IPS-18a (cell line): Measurements from ENCODE around the gene TBX15.

ENCODE experiments used
- H3K27ac ChIP-seq: one replicate; pipeline ENCODE4 v1.5.1; 2013; ENCODE audit warnings: low read length
- H3K27me3 ChIP-seq: one replicate; pipeline ENCODE4 v1.6.1; 2013; ENCODE audit warnings: mild to moderate bottlenecking, low read length; ENCODE audit not compliant: control insufficient read depth, insufficient read depth
- H3K36me3 ChIP-seq: one replicate; pipeline ENCODE4 v1.6.1; 2013; ENCODE audit warnings: low read depth, low read length; ENCODE audit not compliant: control insufficient read depth
- H3K4me1 ChIP-seq: one replicate; pipeline ENCODE4 v1.6.1; 2013; ENCODE audit warnings: low read depth, low read length; ENCODE audit not compliant: control insufficient read depth
- H3K4me3 ChIP-seq: one replicate; pipeline ENCODE4 v1.5.1; 2013; ENCODE audit warnings: low read length
- H3K9ac ChIP-seq: one replicate; pipeline ENCODE4 v1.6.1; 2013; ENCODE audit warnings: mild to moderate bottlenecking, low read length, moderate library complexity
- H3K9me3 ChIP-seq: one replicate; pipeline ENCODE4 v1.6.1; 2013; ENCODE audit warnings: low read depth, low read length; ENCODE audit not compliant: control insufficient read depth

TBX15 gene

GRCh38 chr1:118896416-118896815 is 91.7 kb downstream of the TBX15 start:
- Histone ChIP-seq H3K36me3 (no peaks in the 10 kb centered on the region), H3K9ac (no peak overlapping the region), H3K9me3 (no peaks in the 10 kb centered on the region), H3K27ac (no peak overlapping the region), H3K27me3 (no peaks in the 10 kb centered on the region), H3K4me3 (no peak overlapping the region), H3K4me1 (no peaks in the 10 kb centered on the region)

GRCh38 chr1:118894836-118895235 is 93.3 kb downstream of the TBX15 start:
- no peaks in the 10 kb centered on the region for H3K9me3 ChIP-seq
- no peaks in the 10 kb centered on the region for H3K4me1 ChIP-seq
- no peaks in the 10 kb centered on the region for H3K27me3 ChIP-seq
- H3K4me3 ChIP-seq = no peak overlapping the region
- no peaks in the 10 kb centered on the region for H3K36me3 ChIP-seq
- H3K27ac ChIP-seq = no peak overlapping the region
- no peak overlapping the region for H3K9ac ChIP-seq

GRCh38 chr1:118890851-118891384 is 97.2 kb downstream of the TBX15 start:
- H3K4me1 ChIP-seq = no peaks in the 10 kb centered on the region
- no peak overlapping the region for H3K4me3 ChIP-seq
- no peaks in the 10 kb centered on the region for H3K36me3 ChIP-seq
- H3K9me3 ChIP-seq = no peaks in the 10 kb centered on the region
- H3K27ac ChIP-seq = no peak overlapping the region
- H3K27me3 ChIP-seq = no peaks in the 10 kb centered on the region
- H3K9ac ChIP-seq = no peak overlapping the region

GRCh38 chr1:118884946-118885345 is 103.2 kb downstream of the TBX15 start:
- Histone ChIP-seq H3K9me3 (no peaks in the 10 kb centered on the region), H3K4me1 (no peaks in the 10 kb centered on the region), H3K27me3 (no peaks in the 10 kb centered on the region), H3K27ac (no peak overlapping the region), H3K9ac (no peak overlapping the region), H3K4me3 (no peak overlapping the region), H3K36me3 (no peaks in the 10 kb centered on the region)

- Histone ChIP-seq H3K9ac (no peak overlapping the region), H3K9me3 (no peaks in the 10 kb centered on the region), H3K27ac (no peak overlapping the region), H3K4me3 (no peak overlapping the region), H3K36me3 (no peaks in the 10 kb centered on the region), H3K4me1 (no peaks in the 10 kb centered on the region), H3K27me3 (no peaks in the 10 kb centered on the region)
These were observed 106.4 kb downstream of the TBX15 start for GRCh38 chr1:118881751-118882150.

- H3K27ac ChIP-seq = no peak overlapping the region
These were observed 109.5 kb downstream of the TBX15 start for GRCh38 chr1:118878661-118879060.

GRCh38 chr1:118877668-118878396 is 110.3 kb downstream of the TBX15 start:
- no peak overlapping the region for H3K9ac ChIP-seq
- H3K4me1 ChIP-seq = no peaks in the 10 kb centered on the region
- H3K4me3 ChIP-seq = no peak overlapping the region
- H3K36me3 ChIP-seq = no peaks in the 10 kb centered on the region
- H3K9me3 ChIP-seq = no peaks in the 10 kb centered on the region
- H3K27ac ChIP-seq = no peak overlapping the region
- H3K27me3 ChIP-seq = no peaks in the 10 kb centered on the region

More at GRCh38 chr1:118878661-118879060, 109.5 kb downstream of the TBX15 start:
- Histone ChIP-seq H3K4me1 (no peaks in the 10 kb centered on the region), H3K36me3 (no peaks in the 10 kb centered on the region), H3K9me3 (no peaks in the 10 kb centered on the region), H3K9ac (no peak overlapping the region), H3K4me3 (no peak overlapping the region), H3K27me3 (no peaks in the 10 kb centered on the region)

- no peaks in the 10 kb centered on the region for H3K9me3 ChIP-seq
- no peaks in the 10 kb centered on the region for H3K4me1 ChIP-seq
- H3K36me3 ChIP-seq = no peaks in the 10 kb centered on the region
- no peaks in the 10 kb centered on the region for H3K27me3 ChIP-seq
- no peak overlapping the region for H3K27ac ChIP-seq
- no peak overlapping the region for H3K9ac ChIP-seq
- H3K4me3 ChIP-seq = no peak overlapping the region
These were observed 116.5 kb downstream of the TBX15 start for GRCh38 chr1:118871582-118872171.

- no peaks in the 10 kb centered on the region for H3K36me3 ChIP-seq
- no peak overlapping the region for H3K9ac ChIP-seq
- H3K27ac ChIP-seq = no peak overlapping the region
- H3K9me3 ChIP-seq = no peaks in the 10 kb centered on the region
- no peaks in the 10 kb centered on the region for H3K27me3 ChIP-seq
- no peaks in the 10 kb centered on the region for H3K4me1 ChIP-seq
- H3K4me3 ChIP-seq = no peak overlapping the region
These were observed 119.8 kb downstream of the TBX15 start for GRCh38 chr1:118868387-118868786.

GRCh38 chr1:118866330-118866729 is 121.8 kb downstream of the TBX15 start:
- Histone ChIP-seq H3K9me3 (no peaks in the 10 kb centered on the region), H3K4me1 (no peaks in the 10 kb centered on the region), H3K4me3 (no peak overlapping the region), H3K9ac (no peak overlapping the region), H3K27me3 (no peaks in the 10 kb centered on the region), H3K27ac (no peak overlapping the region), H3K36me3 (no peaks in the 10 kb centered on the region)

GRCh38 chr1:118863688-118864087 is 124.5 kb downstream of the TBX15 start:
- no peak overlapping the region for H3K9ac ChIP-seq

GRCh38 chr1:118862755-118863154 is 125.4 kb downstream of the TBX15 start:
- H3K4me1 ChIP-seq = no peaks in the 10 kb centered on the region
- no peaks in the 10 kb centered on the region for H3K36me3 ChIP-seq
- H3K4me3 ChIP-seq = no peak overlapping the region
- H3K9ac ChIP-seq = no peak overlapping the region
- no peak overlapping the region for H3K27ac ChIP-seq
- no peaks in the 10 kb centered on the region for H3K9me3 ChIP-seq
- no peaks in the 10 kb centered on the region for H3K27me3 ChIP-seq

More at GRCh38 chr1:118863688-118864087, 124.5 kb downstream of the TBX15 start:
- no peaks in the 10 kb centered on the region for H3K27me3 ChIP-seq
- H3K4me1 ChIP-seq = no peaks in the 10 kb centered on the region
- H3K4me3 ChIP-seq = no peak overlapping the region
- H3K36me3 ChIP-seq = no peaks in the 10 kb centered on the region
- H3K27ac ChIP-seq = no peak overlapping the region
- no peaks in the 10 kb centered on the region for H3K9me3 ChIP-seq
